Measurements from ENCODE around the gene PIGU. TPM values are rescaled to one million over a fixed set of nuclear protein-coding genes. Genes with fewer than 3 reads are reported as not detected.
A peak's percentile ranks its signal among the peaks of the same experiment; 100 is the strongest.

PIGU gene
- total and polyA plus RNA-seq, 2 of the 13 experiments (the other 11 are each of a cell fraction or from before 2014, with no cell fraction given): 45.5 to 231 TPM

DNA sequence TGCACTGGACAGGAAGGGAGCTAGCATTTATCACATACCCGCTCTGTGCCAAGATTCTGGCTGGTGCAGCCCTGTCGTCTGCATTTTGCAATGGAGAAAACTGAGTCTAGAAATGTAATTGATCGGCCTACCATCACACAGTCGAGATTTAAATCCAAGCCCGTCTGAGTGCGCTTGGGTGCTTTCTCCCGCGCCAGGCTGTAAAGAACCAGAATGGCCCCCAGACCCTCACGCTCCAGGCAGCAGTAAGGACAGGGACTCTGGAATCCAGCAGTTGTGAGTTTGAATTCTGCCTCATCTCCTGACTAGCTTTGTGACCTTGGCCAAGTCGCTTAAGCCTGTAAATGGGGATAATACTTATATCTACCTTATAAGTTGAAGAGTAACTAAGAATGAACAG is 149.9 kb downstream of the PIGU start:
- POLR2A ChIA-PET: interaction anchor here (0.7 to 2.6 kb wide), 2 partner anchors 11 to 15 kb away, joined by 4 to 7 read pairs; partner anchors contain the start of gene DYNLRB1
- Histone ChIP-seq H2AFZ (ENCODE audit: low read length) (no peak overlapping the region), H3K36me3 (replicated peaks in 1 of 2; ENCODE audit: control insufficient read depth in 1 of 2, insufficient read depth in 2 of 2, low read length in 2 of 2) (peaks cover 37 to 60% of the 10 kb centered on the region in 2 experiments), H3K9ac (ENCODE audit: insufficient read depth, low read depth, low read length) (no peak overlapping the region), H3K4me1 (ENCODE audit: insufficient read depth, low read length) (peaks cover 51% of the 10 kb centered on the region), H4K20me1 (ENCODE audit: insufficient read depth, low read length) (peaks cover 32% of the 10 kb centered on the region), H3K4me2 (ENCODE audit: low read depth, low read length) (no peak overlapping the region), H3K79me2 (ENCODE audit: insufficient read depth, low read length) (peaks cover 51% of the 10 kb centered on the region), H3K27ac (ENCODE audit: extremely low read length, insufficient read depth, low read length) (peak overlapping the region; percentile 51), H3K4me3 (replicated peaks in 1 of 3; ENCODE audit: insufficient read depth in 1 of 3, low read depth in 2 of 3, low read length in 3 of 3) (no peak overlapping the region), H3K27me3 (ENCODE audit: control insufficient read depth in 1 of 2, insufficient read depth in 2 of 2, low read length in 2 of 2) (no peaks in the 10 kb centered on the region), H3K9me3 (ENCODE audit: low read length) (no peaks in the 10 kb centered on the region)
- no peak for DNase-seq (ENCODE audit: low spot score)
- 98% methylated on average over 10 of the region's 10 CpGs for WGBS (ENCODE audit: low lambda C conversion rate)
- no TSS peak for BruUV-seq (replicated peaks)
- intact Hi-C loops (cut with micrococcal nuclease; ENCODE audit: unreplicated experiment) (loop anchor here (2.0 kb wide), 1 partner anchor 22 kb away; no protein-coding TSS in a partner anchor), in situ Hi-C loops (cut with HindIII; ENCODE audit: extremely low pct_ligation_motif_present, low pct_unique_long_range_greater_than_20kb) (no loop called here)
- TF ChIP-seq SALL2 (CRISPR knock-in tag; IDR thresholded peaks at IDR 0.05) (0 out of 2 replicates have a peak, but pooled peaks have one; percentile 6), ZNF670 (CRISPR knock-in tag; IDR thresholded peaks at IDR 0.05; ENCODE audit: borderline replicate concordance) (peak; percentile 62; the same call in 1 of the 2 replicates), ZNF441 (CRISPR knock-in tag; IDR thresholded peaks at IDR 0.05; ENCODE audit: borderline replicate concordance) (0 out of 2 replicates have a peak, but pooled peaks have one; percentile 12), PHF5A (CRISPR knock-in tag; IDR thresholded peaks at IDR 0.05; ENCODE audit: low read depth, unreplicated experiment) (no peak), ZNF33A (CRISPR knock-in tag; IDR thresholded peaks at IDR 0.05; ENCODE audit: borderline replicate concordance) (0 out of 2 replicates have a peak, but pooled peaks have one; percentile 53), SMARCC2 (IDR thresholded peaks at IDR 0.05) (no peak), ZNF501 (CRISPR knock-in tag; IDR thresholded peaks at IDR 0.05) (peak; percentile 39; the same call in 1 of the 2 replicates), ZZZ3 (CRISPR knock-in tag; IDR thresholded peaks at IDR 0.05; ENCODE audit: borderline replicate concordance) (0 out of 2 replicates have a peak, but pooled peaks have one; percentile 54)
- ATAC-seq: no peak
- FAIRE-seq: no peak
- CTCF ChIA-PET (ENCODE audit: low intra/inter-chr PET ratio, low total read pairs): no interaction called here

DNA sequence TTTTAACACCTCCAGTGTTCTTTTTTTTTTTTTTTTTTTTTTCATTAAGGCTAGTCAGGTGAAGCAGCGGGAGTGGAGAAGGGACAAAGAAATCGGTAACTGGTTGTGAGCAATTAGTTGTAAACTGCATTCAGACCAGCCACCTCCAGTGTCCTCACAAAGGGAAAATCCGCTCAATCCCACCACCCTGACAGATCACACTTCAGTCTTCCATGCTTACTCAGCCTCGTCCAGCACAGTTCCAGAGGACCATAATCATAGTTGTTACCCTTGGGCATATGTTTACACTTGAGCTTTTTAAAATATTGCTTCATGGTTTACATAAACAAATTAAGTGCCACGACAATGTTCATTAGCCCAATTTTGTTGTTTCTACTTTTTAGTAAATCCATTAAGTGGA is 150.4 kb downstream of the PIGU start:
- no peak for FAIRE-seq

More for the DNA sequence above, 150.4 kb downstream of the PIGU start:
- Histone ChIP-seq H3K27ac (ENCODE audit: extremely low read length, insufficient read depth, low read length) (peak overlapping the region; percentile 51), H3K4me2 (ENCODE audit: low read depth, low read length) (peak overlapping the region; percentile 52), H4K20me1 (ENCODE audit: insufficient read depth, low read length) (peaks cover 38% of the 10 kb centered on the region), H3K9me3 (ENCODE audit: low read length) (no peaks in the 10 kb centered on the region), H3K9ac (ENCODE audit: insufficient read depth, low read depth, low read length) (peak overlapping the region; percentile 30), H3K4me3 (replicated peaks in 1 of 3; ENCODE audit: insufficient read depth in 1 of 3, low read depth in 2 of 3, low read length in 3 of 3) (no peak overlapping the region), H3K36me3 (replicated peaks in 1 of 2; ENCODE audit: control insufficient read depth in 1 of 2, insufficient read depth in 2 of 2, low read length in 2 of 2) (peaks cover 35 to 54% of the 10 kb centered on the region in 2 experiments), H3K27me3 (ENCODE audit: control insufficient read depth in 1 of 2, insufficient read depth in 2 of 2, low read length in 2 of 2) (no peaks in the 10 kb centered on the region), H2AFZ (ENCODE audit: low read length) (no peak overlapping the region), H3K4me1 (ENCODE audit: insufficient read depth, low read length) (peaks cover 56% of the 10 kb centered on the region), H3K79me2 (ENCODE audit: insufficient read depth, low read length) (peaks cover 55% of the 10 kb centered on the region)
- intact Hi-C loops (cut with micrococcal nuclease; ENCODE audit: unreplicated experiment) (loop anchor here (2.0 kb wide), 1 partner anchor 22 kb away; no protein-coding TSS in a partner anchor), in situ Hi-C loops (cut with HindIII; ENCODE audit: extremely low pct_ligation_motif_present, low pct_unique_long_range_greater_than_20kb) (no loop called here)
- ATAC-seq (no peak), DNase-seq (ENCODE audit: low spot score) (no peak)
- 90% methylated on average over 5 of the region's 5 CpGs for WGBS (ENCODE audit: low lambda C conversion rate)
- TF ChIP-seq ZSCAN20 (CRISPR knock-in tag; IDR thresholded peaks at IDR 0.05; ENCODE audit: borderline replicate concordance): no peak
- 0 out of 2 replicates have a peak, but pooled peaks have one; percentile 5 for TF ChIP-seq ZNF441 (CRISPR knock-in tag; IDR thresholded peaks at IDR 0.05; ENCODE audit: borderline replicate concordance)
- no peak for TF ChIP-seq ZNF251 (CRISPR knock-in tag; IDR thresholded peaks at IDR 0.05)
- TF ChIP-seq ZNF816 (CRISPR knock-in tag; IDR thresholded peaks at IDR 0.05; ENCODE audit: borderline replicate concordance): 0 out of 2 replicates have a peak, but pooled peaks have one; percentile 18
- TF ChIP-seq SMYD3 (CRISPR knock-in tag; IDR thresholded peaks at IDR 0.05): no peak
- 0 out of 2 replicates have a peak, but pooled peaks have one; percentile 12 for TF ChIP-seq ZNF343 (CRISPR knock-in tag; IDR thresholded peaks at IDR 0.05)
- TF ChIP-seq PHF8 (CRISPR knock-in tag; IDR thresholded peaks at IDR 0.05): 0 out of 2 replicates have a peak, but pooled peaks have one; percentile 2
- TF ChIP-seq ZFY (CRISPR knock-in tag; IDR thresholded peaks at IDR 0.05): 0 out of 2 replicates have a peak, but pooled peaks have one; percentile 14
- TF ChIP-seq RBFOX2 (IDR thresholded peaks at IDR 0.05; ENCODE audit: low read depth, low read length): peak; percentile 2; the same call in 1 of the 2 replicates
- peak; percentile 2 for TF ChIP-seq PRPF4 (IDR thresholded peaks at IDR 0.05; ENCODE audit: low read depth, low read length, poor library complexity, severe bottlenecking)
- TF ChIP-seq ZNF780A (CRISPR knock-in tag; IDR thresholded peaks at IDR 0.05): no peak
- TF ChIP-seq ZNF33A (CRISPR knock-in tag; IDR thresholded peaks at IDR 0.05; ENCODE audit: borderline replicate concordance): 0 out of 2 replicates have a peak, but pooled peaks have one; percentile 20
- CTCF ChIA-PET (ENCODE audit: low intra/inter-chr PET ratio, low total read pairs): interaction anchor here (0.6 kb wide), 1 partner anchor 264 kb away, joined by 3 read pairs; no protein-coding TSS in a partner anchor
- POLR2A ChIA-PET: interaction anchor here (0.7 to 2.6 kb wide), 6 partner anchors 10 to 224 kb away, joined by 4 to 32 read pairs (median 6); partner anchors contain the start of genes AHCY, DYNLRB1 and TP53INP2
- BruUV-seq (replicated peaks): no TSS peak
